Activated T-cell treated with anti-CD3 and anti-CD28 coated beads, Interleukin-2, amount 50 U/mL, for 24 hours (primary cell): ENCODE data around the gene LCN12.

ENCODE experiments used
- DNase-seq: peaks from one replicate; pipeline ENCODE4 v3.0.0-alpha.2; 2020
- H3K27ac Mint-ChIP-seq: 2 replicates; pipeline ENCODE4 v1.8.0; 2020; ENCODE audit warnings: mild to moderate bottlenecking, mixed read lengths
- H3K27me3 Mint-ChIP-seq: 2 replicates; pipeline ENCODE4 v1.8.0; 2020; ENCODE audit warnings: mixed read lengths
- H3K36me3 Mint-ChIP-seq: 2 replicates; pipeline ENCODE4 v1.8.0; 2020; ENCODE audit warnings: low read depth, mixed read lengths
- H3K4me1 Mint-ChIP-seq: 2 replicates; pipeline ENCODE4 v1.8.0; 2020; ENCODE audit warnings: low read depth, mixed read lengths
- H3K4me3 Mint-ChIP-seq: 2 replicates; pipeline ENCODE4 v1.8.0; 2020; ENCODE audit warnings: mild to moderate bottlenecking, moderate library complexity, mixed read lengths
- H3K9me3 Mint-ChIP-seq: 2 replicates; pipeline ENCODE4 v1.8.0; 2020; ENCODE audit warnings: mixed read lengths

Gene LCN12

GRCh38 chr9:136988872-136989271 lies 36.8 kb downstream of the LCN12 start:
- peaks cover 21% of the 10 kb centered on the region for H3K27me3 Mint-ChIP-seq
- H3K9me3 Mint-ChIP-seq, result no peaks in the 10 kb centered on the region

DNA sequence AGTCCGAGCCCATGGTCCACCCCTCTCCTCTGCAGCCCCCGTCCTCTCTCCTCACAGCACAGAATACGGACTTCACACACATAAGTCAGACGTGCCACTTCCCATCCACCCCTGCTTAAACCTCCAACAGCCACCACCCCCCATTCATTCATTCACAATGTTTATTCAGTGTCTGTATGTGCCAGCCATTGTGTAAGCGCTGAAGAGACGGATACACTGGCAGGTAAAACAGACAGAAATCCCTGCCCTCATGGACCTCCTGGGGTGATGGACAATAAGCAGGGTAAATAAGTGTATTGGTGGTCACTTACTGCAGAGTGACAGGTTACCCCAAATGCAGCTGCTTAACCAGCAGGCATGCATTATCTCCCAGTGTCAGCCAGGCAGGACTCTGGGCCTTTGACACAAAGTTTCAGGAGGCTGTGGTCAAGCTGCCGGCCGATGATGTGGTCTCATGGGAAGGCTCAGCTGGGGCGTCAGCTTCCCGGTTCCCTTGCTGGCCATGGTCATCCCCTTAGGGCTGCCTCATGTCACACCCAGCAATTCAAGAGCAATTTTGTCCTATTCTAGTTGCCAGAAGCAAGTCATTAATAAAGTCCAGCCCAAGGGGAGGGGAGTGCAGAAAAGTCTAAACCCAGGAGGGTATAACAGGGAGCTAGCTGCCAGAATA lies 38.3 kb downstream of the LCN12 start:
- no peak for DNase-seq
- no peak overlapping the region for H3K4me3 Mint-ChIP-seq
- H3K36me3 Mint-ChIP-seq, result peaks cover 19% of the 10 kb centered on the region
- H3K4me1 Mint-ChIP-seq, result peaks cover 18% of the 10 kb centered on the region
- H3K27me3 Mint-ChIP-seq, result peaks cover 8% of the 10 kb centered on the region
- no peaks in the 10 kb centered on the region for H3K9me3 Mint-ChIP-seq
- peak overlapping the region; percentile 39 for H3K27ac Mint-ChIP-seq

More at GRCh38 chr9:136988872-136989271, 36.8 kb downstream of the LCN12 start:
- peaks cover 14% of the 10 kb centered on the region for H3K36me3 Mint-ChIP-seq
- no peak overlapping the region for H3K4me3 Mint-ChIP-seq
- peaks cover 14% of the 10 kb centered on the region for H3K4me1 Mint-ChIP-seq
- no peak overlapping the region for H3K27ac Mint-ChIP-seq
- DNase-seq, result no peak

GRCh38 chr9:136991993-136992818 lies 40.1 kb downstream of the LCN12 start, which contains the start of gene PAXX:
PAXX (plus strand) TSS chr9:136992422; CDS start chr9:136992444, 22 bp downstream.
- H3K36me3 Mint-ChIP-seq, result peaks cover 19% of the 10 kb centered on the region
- peak within 1 kb of the TSS; percentile 87 for H3K27ac Mint-ChIP-seq
- DNase-seq, result peak; percentile 97
- H3K4me1 Mint-ChIP-seq, result peaks cover 26% of the 10 kb centered on the region
- peaks cover 3% of the 10 kb centered on the region for H3K27me3 Mint-ChIP-seq
- no peaks in the 10 kb centered on the region for H3K9me3 Mint-ChIP-seq
- H3K4me3 Mint-ChIP-seq, result peak within 1 kb of the TSS; percentile 87

GRCh38 chr9:136992819-136993369 lies 40.8 kb downstream of the LCN12 start:
- no peaks in the 10 kb centered on the region for H3K9me3 Mint-ChIP-seq
- H3K4me3 Mint-ChIP-seq, result peak overlapping the region; percentile 87
- peaks cover 4% of the 10 kb centered on the region for H3K27me3 Mint-ChIP-seq
- peak overlapping the region; percentile 87 for H3K27ac Mint-ChIP-seq
- peaks cover 33% of the 10 kb centered on the region for H3K4me1 Mint-ChIP-seq
- H3K36me3 Mint-ChIP-seq, result peaks cover 19% of the 10 kb centered on the region
- no peak for DNase-seq

GRCh38 chr9:136994180-136994887 lies 42.3 kb downstream of the LCN12 start:
- Mint-ChIP-seq H3K36me3 (peaks cover 19% of the 10 kb centered on the region), H3K4me3 (peak overlapping the region; percentile 87), H3K27me3 (peaks cover 9% of the 10 kb centered on the region), H3K4me1 (peaks cover 43% of the 10 kb centered on the region), H3K27ac (no peak overlapping the region), H3K9me3 (no peaks in the 10 kb centered on the region)
- DNase-seq, result no peak

- peaks cover 9% of the 10 kb centered on the region for H3K27me3 Mint-ChIP-seq
- H3K36me3 Mint-ChIP-seq, result peaks cover 19% of the 10 kb centered on the region
- H3K4me3 Mint-ChIP-seq, result no peak overlapping the region
- no peaks in the 10 kb centered on the region for H3K9me3 Mint-ChIP-seq
- peaks cover 46% of the 10 kb centered on the region for H3K4me1 Mint-ChIP-seq
- H3K27ac Mint-ChIP-seq, result no peak overlapping the region
- no peak for DNase-seq
Measured at GRCh38 chr9:136994888-136995230, 42.8 kb downstream of the LCN12 start.

- Mint-ChIP-seq H3K27ac (no peak overlapping the region), H3K9me3 (no peaks in the 10 kb centered on the region), H3K4me3 (no peak overlapping the region), H3K4me1 (peaks cover 51% of the 10 kb centered on the region), H3K27me3 (peaks cover 9% of the 10 kb centered on the region), H3K36me3 (peaks cover 19% of the 10 kb centered on the region)
- no peak for DNase-seq
Measured at GRCh38 chr9:136995362-136995761, 43.3 kb downstream of the LCN12 start.

DNA sequence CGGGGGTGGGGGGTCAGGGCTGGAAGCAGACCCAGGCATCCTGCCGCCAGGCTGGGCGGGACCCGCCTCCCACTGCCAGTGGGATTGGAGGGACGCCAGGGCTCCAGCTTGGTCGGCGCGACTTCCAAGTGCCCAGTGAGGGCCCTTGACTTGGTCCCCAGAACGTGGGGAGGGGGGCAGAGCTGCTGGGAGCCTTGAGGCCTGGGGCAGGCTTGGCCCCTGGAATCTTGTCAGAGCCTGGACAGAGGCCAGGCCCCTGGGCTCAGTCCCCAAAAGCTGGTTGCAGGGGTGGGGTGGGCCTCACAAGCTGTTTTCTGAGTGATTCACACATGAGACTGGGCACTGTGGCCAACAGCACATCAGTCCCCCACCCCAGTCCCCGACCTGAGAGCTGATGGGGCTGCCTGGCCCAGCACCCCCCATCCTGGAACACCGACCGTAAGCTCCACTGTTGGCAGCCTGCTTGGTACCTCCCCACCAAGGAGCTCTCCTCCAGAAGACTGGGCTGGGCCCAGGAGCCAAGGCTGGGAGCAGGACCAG lies 43.8 kb downstream of the LCN12 start:
- Mint-ChIP-seq H3K27me3 (peaks cover 9% of the 10 kb centered on the region), H3K9me3 (no peaks in the 10 kb centered on the region), H3K4me1 (peaks cover 55% of the 10 kb centered on the region), H3K27ac (no peak overlapping the region), H3K36me3 (peaks cover 19% of the 10 kb centered on the region), H3K4me3 (no peak overlapping the region)
- no peak for DNase-seq

DNA sequence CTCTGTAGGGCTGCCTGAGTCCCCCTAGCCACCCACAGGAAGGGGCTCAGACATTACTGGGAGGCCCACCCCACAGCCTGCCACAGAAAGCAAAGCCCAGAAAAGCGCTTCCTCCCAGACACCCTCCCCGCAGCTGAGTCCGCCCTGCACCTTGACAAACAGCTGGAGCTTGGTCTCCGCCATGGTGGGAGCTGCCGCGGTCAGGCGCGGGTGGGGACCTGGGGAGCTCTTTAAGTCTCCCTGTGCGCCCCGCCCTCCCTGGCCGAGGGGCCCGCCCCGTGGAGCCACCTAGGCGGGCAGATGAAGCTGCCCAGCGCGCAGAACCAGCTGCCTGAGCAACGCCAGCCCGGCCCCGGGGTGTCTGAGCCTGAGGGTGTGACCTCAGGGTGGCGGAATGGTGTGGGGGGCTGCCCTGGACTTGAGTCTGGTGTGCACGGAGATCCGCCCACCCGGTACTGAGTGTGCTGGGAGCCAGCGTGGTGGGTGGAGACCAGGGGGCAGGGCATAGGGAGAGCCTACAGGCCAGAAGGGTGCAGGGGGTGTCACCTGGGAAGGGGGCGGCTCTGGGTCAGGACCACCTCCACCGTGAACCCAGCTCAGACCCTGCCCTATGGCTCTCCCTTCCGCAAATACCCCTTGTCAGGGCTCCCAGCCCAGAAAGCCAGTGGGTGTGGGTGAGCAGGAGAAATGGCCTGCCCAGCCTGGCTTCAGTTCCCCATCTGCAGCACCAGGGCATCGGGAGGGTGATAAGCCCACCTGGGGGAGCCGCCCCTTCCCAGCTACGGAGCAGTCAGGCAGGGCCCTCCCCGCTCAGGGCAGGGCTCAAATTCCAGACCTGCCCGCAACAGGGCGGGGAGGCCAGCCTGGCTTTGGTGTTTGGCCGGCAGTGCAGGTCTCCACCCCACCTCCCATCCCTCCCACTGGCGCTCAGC lies 44.6 kb downstream of the LCN12 start, which contains the start of gene CLIC3:
TSS of gene CLIC3 (minus strand) at position 208 of the 932 bp plus-strand sequence. CDS start at position 183, 25 bp downstream.
- H3K4me1 Mint-ChIP-seq, result peaks cover 51% of the 10 kb centered on the region
- H3K27me3 Mint-ChIP-seq, result peaks cover 9% of the 10 kb centered on the region
- no peaks in the 10 kb centered on the region for H3K9me3 Mint-ChIP-seq
- peak; percentile 68 for DNase-seq
- no peak within 1 kb of the TSS for H3K4me3 Mint-ChIP-seq
- H3K36me3 Mint-ChIP-seq, result peaks cover 19% of the 10 kb centered on the region
- no peak within 1 kb of the TSS for H3K27ac Mint-ChIP-seq

DNA sequence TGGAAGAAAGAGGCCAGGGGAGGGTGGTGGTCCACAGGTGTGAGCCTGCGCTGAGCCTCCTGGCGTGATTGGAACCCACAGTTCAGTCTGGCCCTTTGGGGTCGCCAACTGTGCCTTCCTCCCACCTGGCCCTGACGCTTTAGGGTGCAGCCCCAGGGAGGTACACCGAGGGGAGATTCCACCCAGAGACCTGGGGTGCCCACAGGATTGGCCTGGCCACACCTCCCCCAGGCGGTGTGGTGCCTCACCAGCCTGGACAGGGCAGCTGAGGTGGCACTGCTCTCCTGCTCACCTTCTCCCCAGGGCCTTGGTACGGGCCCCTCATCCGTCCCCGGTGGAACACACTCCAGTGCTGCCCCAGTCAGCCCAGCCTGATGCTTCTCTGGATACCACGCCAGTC lies 45.3 kb downstream of the LCN12 start:
- Mint-ChIP-seq H3K36me3 (peaks cover 19% of the 10 kb centered on the region), H3K9me3 (no peaks in the 10 kb centered on the region), H3K4me3 (peak overlapping the region; percentile 4), H3K4me1 (peaks cover 51% of the 10 kb centered on the region), H3K27ac (peak overlapping the region; percentile 71), H3K27me3 (peaks cover 9% of the 10 kb centered on the region)
- DNase-seq, result no peak

DNA sequence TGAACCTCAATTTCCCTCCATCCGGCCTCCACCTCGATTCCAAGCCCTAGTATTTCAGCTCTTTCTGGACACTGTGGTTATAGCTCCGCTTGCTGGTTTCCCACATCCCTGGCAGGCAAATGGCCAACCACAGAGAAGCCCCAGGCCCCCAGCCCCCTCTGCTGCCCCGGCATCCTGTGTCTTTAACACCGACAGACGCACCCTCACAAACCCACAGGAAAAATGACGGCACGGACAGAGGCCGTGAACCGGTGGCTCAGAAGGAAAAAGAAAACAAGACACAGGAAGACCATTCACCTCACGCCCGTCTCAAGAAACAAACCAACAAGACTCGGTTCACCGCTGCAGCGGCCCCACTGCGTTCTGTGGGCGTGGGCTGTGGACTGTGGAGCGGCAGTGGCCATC lies 45.8 kb downstream of the LCN12 start:
- Mint-ChIP-seq H3K27ac (peak overlapping the region; percentile 71), H3K36me3 (peaks cover 15% of the 10 kb centered on the region), H3K9me3 (no peaks in the 10 kb centered on the region), H3K27me3 (peaks cover 9% of the 10 kb centered on the region), H3K4me1 (peaks cover 51% of the 10 kb centered on the region), H3K4me3 (peak overlapping the region; percentile 4)
- no peak for DNase-seq

DNA sequence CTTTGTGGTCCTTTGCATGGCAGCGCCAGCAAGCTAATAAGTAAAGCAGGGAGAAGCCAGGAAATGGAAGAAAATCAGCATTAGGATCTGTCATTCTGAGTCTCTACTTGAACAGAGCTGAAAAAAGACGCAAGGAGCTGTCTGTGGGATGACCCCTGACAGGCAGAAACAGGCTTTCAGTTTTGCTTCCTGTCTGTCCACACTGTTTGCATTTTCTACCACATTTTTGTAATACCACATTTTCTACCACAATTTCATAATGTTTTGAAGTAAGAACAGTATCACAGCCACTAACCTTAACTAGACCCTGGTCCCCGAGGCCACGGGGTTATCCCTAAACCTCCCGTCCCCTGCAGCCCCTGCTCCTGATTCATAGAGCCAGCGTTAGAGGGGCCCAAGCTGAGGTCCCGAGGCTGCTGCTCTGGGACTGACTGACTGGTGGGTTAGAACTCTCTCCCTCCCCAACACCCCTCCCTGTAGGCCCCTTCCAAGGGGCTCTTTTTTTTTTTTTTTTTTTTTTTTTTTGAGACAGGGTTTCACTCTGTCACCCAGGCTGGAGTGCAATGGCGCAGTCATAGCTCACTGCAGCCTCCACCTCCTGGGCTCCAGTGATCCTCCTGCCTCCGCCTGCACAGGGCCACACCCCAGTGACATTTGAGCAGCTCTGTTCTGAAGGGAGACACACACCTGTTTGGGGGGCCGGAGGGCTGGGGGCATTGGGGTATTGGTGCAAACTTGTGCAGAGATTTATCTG lies 48.3 kb downstream of the LCN12 start:
- H3K4me3 Mint-ChIP-seq, result peak overlapping the region; percentile 38
- no peaks in the 10 kb centered on the region for H3K36me3 Mint-ChIP-seq

More for the DNA sequence above, 48.3 kb downstream of the LCN12 start:
- Mint-ChIP-seq H3K27ac (peak overlapping the region; percentile 69), H3K9me3 (no peaks in the 10 kb centered on the region), H3K4me1 (peaks cover 38% of the 10 kb centered on the region), H3K27me3 (peaks cover 9% of the 10 kb centered on the region)
- DNase-seq, result no peak
